GM19324 (cell line): Measurements from ENCODE around the gene ABCB6.

ENCODE experiments used
- ATAC-seq: cut with Tn5 transposase; IDR thresholded peaks from one replicate; pipeline ENCODE4 v1.9.1; 2021; ENCODE audit warnings: mild to moderate bottlenecking, moderate library complexity; ENCODE audit not compliant: unreplicated experiment, low FRiP score

ABCB6 gene

GRCh38 chr2:219199470-219200211, 19.1 kb downstream of the ABCB6 start:
- no peak for ATAC-seq

- ATAC-seq: no peak
These were observed 19.8 kb downstream of the ABCB6 start for GRCh38 chr2:219198974-219199373.

- ATAC-seq: no peak
These were observed 21.4 kb downstream of the ABCB6 start for GRCh38 chr2:219197388-219197787.

GRCh38 chr2:219186754-219187456, 31.9 kb downstream of the ABCB6 start:
- no peak for ATAC-seq

- no peak for ATAC-seq
These were observed 34.6 kb downstream of the ABCB6 start for GRCh38 chr2:219184121-219184520.

- ATAC-seq: no peak
These were observed 35.5 kb downstream of the ABCB6 start for GRCh38 chr2:219183151-219183772.

- no peak for ATAC-seq
These were observed 36.2 kb downstream of the ABCB6 start for GRCh38 chr2:219182331-219183150.

- ATAC-seq: no peak
These were observed 37.2 kb downstream of the ABCB6 start for GRCh38 chr2:219181531-219181930.

- no peak for ATAC-seq
These were observed 37.8 kb downstream of the ABCB6 start for GRCh38 chr2:219180961-219181360.

- ATAC-seq: no peak
These were observed 38.9 kb downstream of the ABCB6 start for GRCh38 chr2:219179601-219180465.

- ATAC-seq: no peak
These were observed 40.2 kb downstream of the ABCB6 start for GRCh38 chr2:219178377-219179175.

- peak; percentile 59 for ATAC-seq
These were observed 41.0 kb downstream of the ABCB6 start, which contains the start of gene RETREG2 for GRCh38 chr2:219177552-219178376. Gene RETREG2 (plus strand): TSS chr2:219178275. CDS start chr2:219178353, 78 bp downstream.

- ATAC-seq: peak; percentile 68
These were observed 41.8 kb downstream of the ABCB6 start, which contains the start of gene CNPPD1 for GRCh38 chr2:219176818-219177551. Gene CNPPD1 (minus strand): TSS chr2:219176925. CDS start chr2:219176828, 97 bp downstream.

GRCh38 chr2:219175928-219176817, 42.6 kb downstream of the ABCB6 start:
- peak; percentile 10 for ATAC-seq

GRCh38 chr2:219175486-219175885, 43.3 kb downstream of the ABCB6 start:
- ATAC-seq: no peak

- ATAC-seq: no peak
These were observed 44.0 kb downstream of the ABCB6 start for GRCh38 chr2:219174801-219175200.
